ENCODE measurements around the gene RENBP. TPM values are rescaled to one million over a fixed set of nuclear protein-coding genes. Genes with fewer than 3 reads are reported as not detected.

Gene RENBP
- total RNA-seq, 1 experiment from 2014 or later: 7.1 TPM

DNA sequence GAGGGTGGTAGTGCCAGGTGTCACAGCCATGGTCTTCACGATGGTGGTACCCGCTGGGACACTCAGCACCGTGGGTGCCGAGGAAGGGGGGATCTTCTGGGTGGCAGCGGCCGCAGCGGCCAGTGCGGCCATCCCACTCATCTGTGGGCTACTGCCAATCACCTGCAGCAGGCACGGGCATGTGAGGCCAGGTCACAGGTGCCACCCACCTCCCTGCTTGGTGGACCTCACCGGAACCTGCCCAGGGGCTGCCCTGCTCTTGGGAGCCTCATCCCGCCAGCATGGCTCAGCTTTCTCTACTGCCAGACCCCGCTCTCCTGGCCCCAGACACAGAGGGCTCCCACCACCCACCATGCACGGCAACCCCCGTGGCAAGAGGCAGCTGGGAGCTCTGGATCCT lies 14.2 kb upstream of the RENBP start:
- Mint-ChIP-seq H3K27ac (no peak overlapping the region), H3K9me3 (no peaks in the 10 kb centered on the region; a peak in 1 of 5 replicates), H3K27me3 (ENCODE audit: low read depth) (peaks cover 1% of the 10 kb centered on the region; the same call in 1 of the 2 replicates), H3K4me1 (no peaks in the 10 kb centered on the region), H3K4me3 (no peak overlapping the region), H3K36me3 (ENCODE audit: insufficient read depth in 1 of 3, low read depth in 3 of 3) (peaks cover 77 to 97% (median 96%) of the 10 kb centered on the region in 3 experiments)
- peaks cover 5% of the 10 kb centered on the region for H3K9me3 ChIP-seq (ENCODE audit: control insufficient read depth, low read depth, low read length)
- H2BK5ac ChIP-seq (ENCODE audit: insufficient read length, low read length): no peak overlapping the region
- H3K4me2 ChIP-seq (ENCODE audit: insufficient read depth, insufficient read length, low read length): no peak overlapping the region
- no peak overlapping the region for H4K91ac ChIP-seq (ENCODE audit: insufficient read length, low read depth, low read length)
- no peaks in the 10 kb centered on the region for H3K27me3 ChIP-seq (ENCODE audit: insufficient read depth, low read length)
- no peak overlapping the region for H4K5ac ChIP-seq (ENCODE audit: insufficient read length, low read depth, low read length)
- no CpG with 5 or more reads among the region's 14 CpGs for WGBS (ENCODE audit: extremely low coverage, insufficient read length, low lambda C conversion rate)
- no peaks in the 10 kb centered on the region for H3K79me1 ChIP-seq (ENCODE audit: insufficient read depth, low read depth, low read length, poor library complexity, severe bottlenecking)
- no peak overlapping the region for H3K9ac ChIP-seq (ENCODE audit: extremely low read depth, insufficient read length, low read length)
- H3K56ac ChIP-seq (ENCODE audit: insufficient read length, low read depth, low read length): no peak overlapping the region
- no peak overlapping the region for H3K27ac ChIP-seq (ENCODE audit: insufficient read length, low read depth, low read length)
- no peak overlapping the region for H2AFZ ChIP-seq (ENCODE audit: low read length)
- no peaks in the 10 kb centered on the region for H3K23me2 ChIP-seq (ENCODE audit: insufficient read length, low read depth, low read length, poor library complexity, severe bottlenecking)
- H3T11ph ChIP-seq (ENCODE audit: low read length): no peak overlapping the region
- H4K8ac ChIP-seq (replicated peaks; ENCODE audit: insufficient read length, low read depth, low read length): no peak overlapping the region
- no peaks in the 10 kb centered on the region for H3K79me2 ChIP-seq (ENCODE audit: insufficient read depth, low read length)
- no peak overlapping the region for H2AK5ac ChIP-seq (ENCODE audit: insufficient read length, low read length)
- no peaks in the 10 kb centered on the region for H4K20me1 ChIP-seq (ENCODE audit: control insufficient read depth, insufficient read depth, insufficient read length)
- TF ChIP-seq, protein P1, sequence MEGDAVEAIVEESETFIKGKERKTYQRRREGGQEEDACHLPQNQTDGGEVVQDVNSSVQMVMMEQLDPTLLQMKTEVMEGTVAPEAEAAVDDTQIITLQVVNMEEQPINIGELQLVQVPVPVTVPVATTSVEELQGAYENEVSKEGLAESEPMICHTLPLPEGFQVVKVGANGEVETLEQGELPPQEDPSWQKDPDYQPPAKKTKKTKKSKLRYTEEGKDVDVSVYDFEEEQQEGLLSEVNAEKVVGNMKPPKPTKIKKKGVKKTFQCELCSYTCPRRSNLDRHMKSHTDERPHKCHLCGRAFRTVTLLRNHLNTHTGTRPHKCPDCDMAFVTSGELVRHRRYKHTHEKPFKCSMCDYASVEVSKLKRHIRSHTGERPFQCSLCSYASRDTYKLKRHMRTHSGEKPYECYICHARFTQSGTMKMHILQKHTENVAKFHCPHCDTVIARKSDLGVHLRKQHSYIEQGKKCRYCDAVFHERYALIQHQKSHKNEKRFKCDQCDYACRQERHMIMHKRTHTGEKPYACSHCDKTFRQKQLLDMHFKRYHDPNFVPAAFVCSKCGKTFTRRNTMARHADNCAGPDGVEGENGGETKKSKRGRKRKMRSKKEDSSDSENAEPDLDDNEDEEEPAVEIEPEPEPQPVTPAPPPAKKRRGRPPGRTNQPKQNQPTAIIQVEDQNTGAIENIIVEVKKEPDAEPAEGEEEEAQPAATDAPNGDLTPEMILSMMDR (conservative IDR thresholded peaks at IDR 0.05): no peak
- DNase-seq: no peak
- no peak overlapping the region for H2BK15ac ChIP-seq (ENCODE audit: low read depth, low read length)
- H2BK120ac ChIP-seq (ENCODE audit: low read depth, low read length, poor library complexity, severe bottlenecking): no peak overlapping the region
- no peak overlapping the region for H3K23ac ChIP-seq (ENCODE audit: insufficient read length, low read depth, low read length)
- H3K4me1 ChIP-seq (ENCODE audit: insufficient read depth, low read length): no peaks in the 10 kb centered on the region
- H3K4ac ChIP-seq (ENCODE audit: low read depth, low read length): no peak overlapping the region
- H2BK12ac ChIP-seq (ENCODE audit: insufficient read length, low read depth, low read length): no peak overlapping the region
- no peak overlapping the region for H3K14ac ChIP-seq (ENCODE audit: insufficient read depth, low read length)
- no peak overlapping the region for H2BK20ac ChIP-seq (ENCODE audit: low read depth, low read length, poor library complexity, severe bottlenecking)
- H3K18ac ChIP-seq (ENCODE audit: insufficient read length, low read depth, low read length): no peak overlapping the region
